Activated naive CD4-positive, alpha-beta T cell treated with anti-CD3 and anti-CD28 coated beads, Interleukin-2, amount 50 U/mL, for 16 hours (primary cell): ENCODE results near the gene CD164.
"Not testable (repeated sequence)": the region's sequence is repeated elsewhere in the genome, so short reads cannot be mapped to it uniquely, and the experiment has no call there.

ENCODE experiments used
- DNase-seq: peaks from one replicate; pipeline ENCODE4 v3.0.0-alpha.2; 2020

Gene CD164

DNA sequence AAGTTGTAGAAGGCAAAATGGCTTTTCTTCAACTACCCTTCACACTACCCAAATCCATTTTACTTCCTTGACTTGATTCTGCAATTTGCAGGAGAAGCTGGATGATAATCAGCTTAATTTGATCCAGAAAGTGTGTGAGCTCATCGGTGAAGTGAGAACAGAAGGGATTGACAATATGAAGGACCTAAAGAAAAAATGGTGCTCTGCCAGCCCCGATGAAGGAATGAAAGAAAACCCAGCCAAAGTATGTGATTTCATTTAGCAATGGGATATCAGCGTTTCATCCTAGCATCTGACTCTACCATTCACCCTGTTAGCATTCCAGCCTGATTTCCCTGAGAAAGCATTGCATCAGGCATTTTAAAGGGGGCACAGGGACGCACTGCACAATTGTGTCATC, 41.5 kb downstream of the CD164 start:
- DNase-seq = no peak

GRCh38 chr6:109339906-109340678, 42.2 kb downstream of the CD164 start:
- no peak for DNase-seq

- DNase-seq = no peak
These were observed 45.9 kb downstream of the CD164 start for GRCh38 chr6:109336221-109336961.

GRCh38 chr6:109333870-109334269, 48.4 kb downstream of the CD164 start:
- DNase-seq = not testable (repeated sequence)

DNA sequence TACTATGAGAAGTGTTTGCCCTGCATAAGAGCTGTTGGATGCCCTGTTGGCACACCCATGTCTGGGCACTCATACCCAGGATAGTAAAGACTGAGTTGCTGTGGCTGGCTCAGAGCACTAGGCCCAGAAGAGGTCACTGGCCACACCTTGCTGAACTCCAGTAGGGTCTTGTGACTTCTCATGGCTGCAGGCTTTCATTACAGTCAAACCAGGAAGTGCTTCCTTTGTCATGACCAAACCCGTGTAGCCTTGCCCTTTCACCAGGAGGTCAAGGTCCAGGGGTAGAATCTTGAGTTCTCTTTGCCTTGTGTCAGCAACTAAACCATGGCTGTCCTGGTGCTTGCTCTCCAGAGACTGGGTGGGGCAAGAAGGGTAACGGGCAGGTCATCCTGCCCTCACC, 49.5 kb downstream of the CD164 start:
- no peak for DNase-seq

DNA sequence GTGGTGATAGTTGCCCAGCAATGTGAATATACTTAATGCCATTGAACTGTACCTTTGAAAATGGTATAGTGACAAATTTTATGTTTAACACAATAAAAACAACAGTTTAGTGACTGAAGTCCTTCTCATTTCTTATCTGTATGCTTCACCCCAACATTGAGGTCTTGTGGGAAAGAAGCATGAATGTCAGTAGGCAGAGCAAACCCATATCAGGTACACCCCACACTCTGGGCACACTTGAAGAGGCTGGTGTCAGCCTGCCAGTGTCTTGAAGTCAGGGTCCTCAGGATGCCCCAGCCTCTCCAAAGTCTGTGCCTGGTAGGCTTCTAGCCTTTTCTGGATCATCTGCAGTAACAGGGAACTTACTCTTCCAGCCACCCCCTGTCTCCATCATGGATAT, 51.2 kb downstream of the CD164 start:
- DNase-seq = no peak

- DNase-seq = no peak
These were observed 52.0 kb downstream of the CD164 start for GRCh38 chr6:109330263-109330662.

- no peak for DNase-seq
These were observed 53.6 kb downstream of the CD164 start for GRCh38 chr6:109328629-109329028.

GRCh38 chr6:109327959-109328358, 54.3 kb downstream of the CD164 start:
- DNase-seq = no peak

DNA sequence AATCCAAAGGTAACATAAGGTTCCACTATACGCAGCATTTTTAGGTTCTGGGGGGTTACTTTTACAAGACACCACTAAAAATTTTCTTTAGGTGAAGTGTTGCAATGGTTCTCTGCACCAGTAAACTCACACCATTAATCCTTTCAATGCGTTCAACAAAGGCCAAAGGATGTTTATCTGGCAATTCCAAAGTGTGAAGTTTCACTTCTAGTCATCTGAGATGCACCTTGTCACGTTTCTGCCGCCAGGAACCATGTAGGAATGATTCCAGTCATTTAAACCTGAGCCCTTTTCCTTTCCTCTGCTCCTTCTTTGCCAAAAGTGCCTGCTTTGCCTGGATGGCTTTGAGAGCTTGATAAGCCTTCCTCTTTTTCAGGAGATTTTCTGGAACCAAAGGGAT, 54.8 kb downstream of the CD164 start:
- DNase-seq = no peak

DNA sequence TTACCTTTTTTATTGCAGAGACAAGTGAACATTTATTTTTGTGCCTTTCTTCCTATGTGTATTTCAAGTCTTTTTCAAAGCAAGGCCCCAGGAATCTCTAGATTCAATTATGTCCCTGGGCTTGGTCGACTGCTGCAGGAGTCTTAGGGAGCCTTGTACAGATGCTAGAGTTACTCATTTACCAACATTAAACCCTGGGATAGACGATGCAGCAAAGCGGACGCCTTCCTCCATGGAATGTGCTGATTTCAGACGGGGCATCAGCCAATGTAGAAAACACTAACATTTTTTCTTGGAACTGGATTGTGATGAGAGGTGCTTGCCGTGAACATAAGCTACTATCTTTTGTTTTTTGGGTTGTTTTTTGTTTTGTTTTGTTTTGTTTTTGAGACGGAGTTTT, 55.9 kb downstream of the CD164 start:
- no peak for DNase-seq

GRCh38 chr6:109325400-109325801, 56.9 kb downstream of the CD164 start:
- no peak for DNase-seq

GRCh38 chr6:109323241-109323640, 59.0 kb downstream of the CD164 start:
- DNase-seq = no peak

DNA sequence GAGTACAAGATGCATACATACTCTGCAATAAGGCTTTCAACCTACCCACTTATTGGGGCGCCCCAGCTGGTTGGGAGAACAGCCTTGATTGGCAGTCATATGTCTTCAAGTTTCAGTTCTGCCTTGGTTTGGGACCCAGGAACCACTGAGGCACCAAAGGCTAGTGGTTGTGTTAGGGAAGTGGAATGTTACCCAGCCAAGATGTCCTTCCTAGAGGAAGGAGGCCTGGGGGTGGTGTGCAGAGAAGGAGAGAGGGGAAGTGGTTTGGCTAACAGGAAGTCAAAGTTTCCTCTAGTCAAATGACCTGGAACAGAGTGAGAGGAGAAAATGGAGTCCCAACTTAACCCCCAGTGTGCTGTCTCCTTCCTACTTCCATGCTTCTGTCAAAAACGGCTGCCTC, 59.4 kb downstream of the CD164 start:
- no peak for DNase-seq

DNA sequence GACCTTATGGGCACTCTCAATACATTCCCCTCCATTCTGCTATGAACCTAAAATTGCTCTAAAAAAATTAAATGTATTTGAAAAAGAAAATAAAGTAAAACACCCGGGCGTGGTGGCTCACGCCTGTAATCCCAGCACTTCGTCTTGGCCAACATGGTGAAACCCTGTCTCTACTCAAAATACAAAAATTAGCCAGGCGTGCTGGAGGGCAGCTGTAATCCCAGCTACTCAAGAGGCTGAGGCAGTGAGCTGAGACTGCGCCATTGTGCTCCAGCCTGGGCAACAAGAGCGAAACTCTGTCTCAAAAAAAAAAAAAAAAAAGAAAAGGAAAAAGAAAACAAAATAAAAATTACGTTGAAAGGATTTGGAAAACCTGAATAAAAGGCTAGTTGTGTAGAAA, 60.5 kb downstream of the CD164 start:
- DNase-seq = no peak

GRCh38 chr6:109320072-109320471, 62.2 kb downstream of the CD164 start:
- no peak for DNase-seq

DNA sequence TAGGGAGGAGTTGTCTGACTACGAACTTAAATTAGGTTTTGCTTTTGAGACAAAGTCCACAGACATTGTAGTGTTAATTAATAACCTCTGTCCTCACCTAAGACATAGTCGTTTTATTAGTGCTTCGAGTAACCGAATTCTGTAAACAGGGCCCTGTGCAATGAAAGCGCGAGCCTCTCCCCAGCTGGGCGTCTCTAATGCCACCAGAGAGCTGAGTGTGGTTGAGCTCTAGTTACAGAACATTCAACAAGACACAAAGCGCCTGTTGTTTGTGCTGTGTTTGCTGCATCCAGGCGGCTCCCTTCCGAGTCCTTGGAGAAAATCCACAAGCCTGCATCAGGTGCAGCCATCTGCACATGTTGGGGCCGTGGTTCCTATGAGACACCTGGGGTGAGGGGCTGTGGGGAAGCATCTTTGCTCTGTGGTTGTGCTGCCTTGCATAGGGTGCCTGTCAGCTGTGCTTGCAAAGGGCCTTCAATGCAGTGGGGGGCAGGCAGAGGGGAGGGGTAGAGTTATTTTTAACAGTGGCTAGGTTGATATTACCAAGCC, 63.9 kb downstream of the CD164 start:
- DNase-seq = no peak

- no peak for DNase-seq
These were observed 65.4 kb downstream of the CD164 start for GRCh38 chr6:109316909-109317308.
